ENCODE data around the gene ADARB1.

DNA sequence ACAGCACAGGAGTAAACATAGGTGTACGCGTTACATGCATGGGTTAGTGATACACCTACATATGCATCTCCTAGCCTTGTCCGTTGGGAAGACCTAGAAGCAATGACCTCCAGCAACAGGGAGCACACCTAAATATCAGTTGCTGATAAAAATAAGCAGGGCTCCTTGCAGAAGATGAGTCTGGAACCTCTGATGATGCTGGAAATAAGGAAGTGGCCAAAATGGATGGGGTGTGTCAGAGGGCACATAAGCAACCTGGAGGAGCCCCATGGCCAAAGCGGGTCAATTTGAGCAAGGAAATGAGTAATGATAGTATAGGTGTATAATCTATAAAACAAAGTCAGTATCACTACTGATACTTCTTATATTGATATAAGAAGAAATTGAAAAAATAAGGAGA lies 13.7 kb downstream of the ADARB1 start:
- no peak for TF ChIP-seq EZH2 (IDR thresholded peaks at IDR 0.05; ENCODE audit: low read length)
- TF ChIP-seq CTCF (optimal IDR thresholded peaks at IDR 0.05 in 1 of 3, IDR thresholded peaks at IDR 0.05 in 1 of 3, conservative IDR thresholded peaks at IDR 0.05 in 1 of 3; ENCODE audit: extremely low read depth in 1 of 3, insufficient read depth in 2 of 3, low read length in 3 of 3), result no peak
